GM12892 (cell line): ENCODE measurements around the gene AP3M1.

Source experiments
- POLR2A ChIP-seq: IDR thresholded peaks from 2 replicates; pipeline ENCODE4 v1.6.1; 2011; ENCODE audit warnings: low read depth, low read length, control low read depth
- POLR2AphosphoS5 ChIP-seq: IDR thresholded peaks from 2 replicates; pipeline ENCODE4 v1.6.1; 2011; ENCODE audit warnings: low read depth, low read length, control low read depth

- TF ChIP-seq POLR2A (no peak), POLR2AphosphoS5 (no peak)
Measured at GRCh38 chr10:74175510-74176379, 25.1 kb upstream of the AP3M1 start.
